Parathyroid adenoma (tissue), 2 donors: ENCODE measurements around the gene SATB2.

ENCODE experiments used
- H2AFZ ChIP-seq: fragments of 300-600 bp; sonication (generic); one replicate; pipeline ENCODE4 v1.7.0; 2017; ENCODE audit warnings: antibody characterized with exemption, mild to moderate bottlenecking
- H3K27ac ChIP-seq: fragments of 300-600 bp; sonication (generic); one replicate; pipeline ENCODE4 v1.7.0; 2017
- H3K27me3 ChIP-seq: fragments of 300-600 bp; sonication (generic); one replicate; pipeline ENCODE4 v1.7.0; 2017; ENCODE audit warnings: low read length; ENCODE audit not compliant: control insufficient read depth, insufficient read depth
- H3K36me3 ChIP-seq: fragments of 300-600 bp; sonication (generic); one replicate; pipeline ENCODE4 v1.7.0; 2017; ENCODE audit warnings: low read length; ENCODE audit not compliant: control insufficient read depth, insufficient read depth
- H3K4me1 ChIP-seq: fragments of 300-600 bp; sonication (generic); one replicate; pipeline ENCODE4 v1.7.0; 2017; ENCODE audit warnings: control low read depth
- H3K4me2 ChIP-seq: fragments of 300-600 bp; sonication (generic); one replicate; pipeline ENCODE4 v1.7.0; 2017; ENCODE audit warnings: low read length
- H3K4me3 ChIP-seq: fragments of 300-600 bp; sonication (generic); one replicate; pipeline ENCODE4 v1.7.0; 2017; ENCODE audit warnings: low read depth, low read length
- H3K79me2 ChIP-seq: fragments of 300-600 bp; sonication (generic); one replicate; pipeline ENCODE4 v1.7.0; 2017; ENCODE audit warnings: control low read depth
- H3K9ac ChIP-seq: fragments of 300-600 bp; sonication (generic); one replicate; pipeline ENCODE4 v1.7.0; 2017; ENCODE audit warnings: mild to moderate bottlenecking
- H3K9me3 ChIP-seq: fragments of 300-600 bp; sonication (generic); one replicate; pipeline ENCODE4 v1.7.0; 2017; ENCODE audit warnings: low read length; ENCODE audit not compliant: control insufficient read depth
- TF ChIP-seq, protein P1 (sequence below): fragments of 300-600 bp; sonication (generic); IDR thresholded peaks from one replicate; pipeline ENCODE4 v1.7.0; 2017; ENCODE audit warnings: antibody characterized with exemption, mild to moderate bottlenecking
- donor health status: primary hyperparathyroidism.

SATB2 gene

DNA sequence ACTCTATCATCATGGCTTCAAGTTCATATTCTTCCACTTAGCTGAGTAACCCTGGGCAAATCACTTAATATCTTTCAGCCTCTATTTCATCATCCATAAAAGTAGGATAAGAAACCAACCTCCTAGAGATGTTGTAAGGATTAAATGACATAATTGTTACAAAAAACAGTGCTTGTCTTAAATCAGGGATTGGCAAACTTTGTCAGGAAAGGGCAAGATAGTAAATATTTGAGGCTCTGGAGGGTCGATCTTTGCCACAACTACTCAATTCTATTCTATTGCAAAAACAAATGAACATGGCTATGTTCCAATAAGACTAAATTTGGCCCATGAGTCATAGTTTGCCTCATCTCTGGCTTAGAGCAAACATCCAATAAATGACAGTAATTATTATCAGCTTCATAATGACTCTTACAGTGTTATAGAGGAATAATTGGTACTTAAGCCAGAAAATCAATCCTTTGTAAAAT, 184.7 kb downstream of the SATB2 start:
- no peaks in the 10 kb centered on the region for H3K27me3 ChIP-seq
- H2AFZ ChIP-seq = no peak overlapping the region
- H3K36me3 ChIP-seq = no peaks in the 10 kb centered on the region
- H3K4me3 ChIP-seq = no peak overlapping the region
- no peaks in the 10 kb centered on the region for H3K9me3 ChIP-seq
- no peak overlapping the region for H3K4me2 ChIP-seq
- H3K27ac ChIP-seq = no peak overlapping the region
- no peaks in the 10 kb centered on the region for H3K79me2 ChIP-seq
- H3K9ac ChIP-seq = no peak overlapping the region
- TF ChIP-seq, protein P1, sequence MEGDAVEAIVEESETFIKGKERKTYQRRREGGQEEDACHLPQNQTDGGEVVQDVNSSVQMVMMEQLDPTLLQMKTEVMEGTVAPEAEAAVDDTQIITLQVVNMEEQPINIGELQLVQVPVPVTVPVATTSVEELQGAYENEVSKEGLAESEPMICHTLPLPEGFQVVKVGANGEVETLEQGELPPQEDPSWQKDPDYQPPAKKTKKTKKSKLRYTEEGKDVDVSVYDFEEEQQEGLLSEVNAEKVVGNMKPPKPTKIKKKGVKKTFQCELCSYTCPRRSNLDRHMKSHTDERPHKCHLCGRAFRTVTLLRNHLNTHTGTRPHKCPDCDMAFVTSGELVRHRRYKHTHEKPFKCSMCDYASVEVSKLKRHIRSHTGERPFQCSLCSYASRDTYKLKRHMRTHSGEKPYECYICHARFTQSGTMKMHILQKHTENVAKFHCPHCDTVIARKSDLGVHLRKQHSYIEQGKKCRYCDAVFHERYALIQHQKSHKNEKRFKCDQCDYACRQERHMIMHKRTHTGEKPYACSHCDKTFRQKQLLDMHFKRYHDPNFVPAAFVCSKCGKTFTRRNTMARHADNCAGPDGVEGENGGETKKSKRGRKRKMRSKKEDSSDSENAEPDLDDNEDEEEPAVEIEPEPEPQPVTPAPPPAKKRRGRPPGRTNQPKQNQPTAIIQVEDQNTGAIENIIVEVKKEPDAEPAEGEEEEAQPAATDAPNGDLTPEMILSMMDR = no peak
- no peaks in the 10 kb centered on the region for H3K4me1 ChIP-seq

DNA sequence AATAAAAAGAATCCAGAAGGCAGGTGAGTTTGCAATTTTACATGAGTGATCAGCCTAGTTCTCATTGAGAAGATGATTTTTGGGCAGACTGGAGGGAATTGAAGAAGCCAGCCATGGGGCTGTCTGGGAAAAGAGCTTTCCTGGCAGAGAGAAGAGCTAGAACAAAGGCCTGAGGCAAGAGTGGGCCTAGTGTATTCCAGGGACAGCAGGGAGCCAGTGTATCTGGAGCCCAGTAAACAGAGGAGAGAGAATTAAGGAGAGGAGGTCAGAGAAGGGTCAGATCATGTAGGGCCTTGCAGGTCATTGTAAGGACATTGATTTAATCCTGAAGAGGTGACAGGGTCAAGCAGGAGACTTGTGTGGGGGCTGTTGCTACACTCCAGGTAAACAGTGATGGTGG, 195.8 kb downstream of the SATB2 start:
- no peak overlapping the region for H2AFZ ChIP-seq
- H3K36me3 ChIP-seq = no peaks in the 10 kb centered on the region
- H3K4me3 ChIP-seq = no peak overlapping the region
- no peak overlapping the region for H3K9ac ChIP-seq
- no peaks in the 10 kb centered on the region for H3K79me2 ChIP-seq
- no peaks in the 10 kb centered on the region for H3K4me1 ChIP-seq
- H3K9me3 ChIP-seq = no peaks in the 10 kb centered on the region
- no peak overlapping the region for H3K27ac ChIP-seq
- H3K4me2 ChIP-seq = no peak overlapping the region
- TF ChIP-seq, protein P1 = no peak
- H3K27me3 ChIP-seq = no peaks in the 10 kb centered on the region

DNA sequence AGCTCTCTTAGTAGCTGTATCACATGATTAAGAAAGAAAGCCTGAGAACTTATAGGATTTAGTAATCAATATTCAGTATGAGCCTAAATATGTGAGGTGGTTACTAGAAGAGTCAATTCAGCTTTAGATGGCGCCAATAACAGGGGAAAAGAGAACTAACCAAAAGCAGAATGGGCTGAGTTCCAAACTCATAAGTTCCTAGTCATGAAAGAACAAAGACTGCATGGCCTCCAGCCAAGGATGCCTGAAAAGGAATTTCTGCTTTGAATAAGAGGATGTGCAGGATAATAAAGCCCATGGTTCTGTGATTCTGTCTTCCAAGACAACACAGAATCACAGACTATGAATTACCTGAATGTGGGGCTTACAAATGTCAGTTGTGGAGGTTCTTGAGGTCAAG, 196.5 kb downstream of the SATB2 start:
- Histone ChIP-seq H3K79me2 (no peaks in the 10 kb centered on the region), H3K27ac (no peak overlapping the region), H3K4me1 (no peaks in the 10 kb centered on the region), H3K4me3 (no peak overlapping the region), H3K27me3 (no peaks in the 10 kb centered on the region), H3K4me2 (no peak overlapping the region), H3K36me3 (no peaks in the 10 kb centered on the region), H2AFZ (no peak overlapping the region), H3K9me3 (no peaks in the 10 kb centered on the region), H3K9ac (no peak overlapping the region)
- TF ChIP-seq, protein P1 = no peak

DNA sequence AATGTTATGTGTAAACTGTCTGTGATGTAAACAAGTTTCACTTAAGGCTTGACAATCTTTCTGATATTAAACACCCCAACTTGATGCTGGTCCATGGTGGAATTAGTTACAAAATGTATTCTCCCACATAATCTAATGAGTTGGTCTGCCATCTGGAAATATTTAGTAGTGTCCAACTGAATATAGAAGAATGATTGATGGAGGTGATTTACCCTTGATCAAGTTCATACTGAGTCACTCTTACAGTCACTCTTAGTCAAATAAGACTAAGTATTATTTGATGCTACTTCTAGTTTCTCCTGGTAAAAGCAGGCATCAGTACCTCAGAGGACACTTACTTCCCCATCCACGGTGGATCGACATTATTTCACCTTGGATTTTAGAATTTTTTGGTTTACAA, 198.1 kb downstream of the SATB2 start:
- TF ChIP-seq, protein P1 = no peak
- Histone ChIP-seq H3K9me3 (no peaks in the 10 kb centered on the region), H2AFZ (no peak overlapping the region), H3K79me2 (no peaks in the 10 kb centered on the region), H3K4me3 (no peak overlapping the region), H3K27me3 (no peaks in the 10 kb centered on the region), H3K4me2 (no peak overlapping the region), H3K9ac (no peak overlapping the region), H3K36me3 (no peaks in the 10 kb centered on the region), H3K27ac (no peak overlapping the region), H3K4me1 (no peaks in the 10 kb centered on the region)

DNA sequence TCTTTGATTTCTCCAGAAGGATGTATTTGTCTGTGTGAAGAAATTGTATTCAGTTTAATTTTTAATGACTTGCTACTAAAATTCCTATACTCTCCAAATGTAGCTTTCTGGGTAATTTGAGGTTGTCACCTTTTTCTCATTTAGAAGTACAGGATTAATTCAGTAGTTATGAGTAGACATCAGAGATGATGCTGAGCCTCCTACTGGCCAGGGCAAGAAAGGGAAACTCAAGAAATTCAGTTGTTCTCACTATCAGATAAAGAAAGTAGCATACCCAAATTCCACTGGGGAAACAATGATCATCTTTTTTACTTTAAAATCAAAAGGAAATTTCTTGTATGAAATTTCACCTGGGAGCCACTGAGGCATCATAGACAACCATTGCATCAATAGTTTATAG, 199.4 kb downstream of the SATB2 start:
- Histone ChIP-seq H3K27ac (no peak overlapping the region), H3K36me3 (no peaks in the 10 kb centered on the region), H3K9ac (no peak overlapping the region), H3K4me2 (no peak overlapping the region), H3K27me3 (no peaks in the 10 kb centered on the region), H3K4me1 (no peaks in the 10 kb centered on the region), H2AFZ (no peak overlapping the region), H3K79me2 (no peaks in the 10 kb centered on the region), H3K9me3 (no peaks in the 10 kb centered on the region), H3K4me3 (no peak overlapping the region)
- TF ChIP-seq, protein P1 = no peak
